BJ (cell line): ENCODE results near the gene NSG1. TPM values are rescaled to one million over a fixed set of nuclear protein-coding genes. Genes with fewer than 3 reads are reported as not detected.

Experiments
- CTCF ChIA-PET: fragments of 350-600 bp; formaldehyde crosslinking; extraction: SDS; loops from one replicate; lab custom pipeline; 2021; ENCODE audit warnings: antibody characterized with exemption, inconsistent platforms; lab: Yijun Ruan, JAX
- POLR2A ChIA-PET: fragments of 300-600 bp; sonication (Branson Sonifier 250); formaldehyde crosslinking; extraction: SDS; loops from one replicate; lab custom pipeline; 2021; ENCODE audit warnings: antibody characterized with exemption; lab: Charles Lee
- DNase-seq: peaks from one replicate; pipeline ENCODE4 v3.0.0-alpha.2; 2011; ENCODE audit warnings: low read depth
- H3K27me3 ChIP-seq: 2 replicates; pipeline ENCODE4 v1.6.0; 2011; ENCODE audit warnings: low read length; ENCODE audit not compliant: control insufficient read depth, insufficient read depth
- H3K36me3 ChIP-seq: 2 replicates; pipeline ENCODE4 v1.5.1; 2011; ENCODE audit warnings: low read length; ENCODE audit not compliant: control insufficient read depth, insufficient read depth
- H3K4me3 ChIP-seq: 2 replicates; pipeline ENCODE4 v1.5.1; 2011; ENCODE audit warnings: low read depth, mild to moderate bottlenecking, control low read depth, low read length
- polyA plus RNA-seq: library from polyadenylated mRNA; depleted of rRNA; stranded (reverse); fragments of >200 nt; gene quantifications from 2 replicates; pipeline ENCODE4 v1.2.3, GENCODE V29; 2011
- TF ChIP-seq, protein P1 (sequence below): IDR thresholded peaks from 2 replicates; pipeline ENCODE4 v1.5.1; 2011; ENCODE audit warnings: low read depth, mild to moderate bottlenecking, control low read depth, inconsistent platforms, low read length, moderate library complexity; ENCODE audit not compliant: insufficient read depth

The NSG1 gene
- polyA plus RNA-seq, 1 experiment = 0.17 TPM

DNA sequence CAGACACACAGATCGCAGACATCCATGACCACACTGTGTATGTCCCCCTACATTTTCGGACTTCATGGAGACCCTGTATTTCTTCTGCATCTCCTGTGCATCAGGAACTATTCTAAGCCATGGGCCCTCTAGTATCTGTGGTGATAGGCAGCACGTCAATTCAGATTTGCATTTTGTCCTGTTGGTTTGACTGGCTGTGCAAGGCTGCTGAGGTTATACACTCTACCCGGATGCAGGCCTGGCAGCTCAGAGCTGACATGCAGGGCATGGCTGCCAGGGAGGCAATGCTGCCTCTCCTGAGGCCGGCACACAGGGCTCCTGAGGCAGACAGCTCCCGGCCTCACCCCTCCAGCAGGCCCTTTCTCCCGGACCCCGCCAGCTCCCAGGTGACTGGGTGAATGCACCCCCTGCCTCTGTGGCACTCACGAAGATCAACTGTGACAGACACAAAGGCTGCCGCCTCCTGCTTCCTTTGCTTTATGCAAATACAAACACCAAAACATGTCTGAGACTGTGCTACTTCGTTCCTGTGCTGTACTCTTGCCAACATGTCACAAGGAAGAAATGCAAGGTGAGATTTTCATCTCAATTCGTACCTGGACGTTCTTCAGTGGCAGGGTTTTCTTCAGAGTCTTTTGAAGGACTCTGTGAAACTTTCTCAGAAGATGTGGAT lies 51.0 kb downstream of the NSG1 start:
- CTCF ChIA-PET = no interaction called here
- DNase-seq = no peak
- TF ChIP-seq, protein P1, sequence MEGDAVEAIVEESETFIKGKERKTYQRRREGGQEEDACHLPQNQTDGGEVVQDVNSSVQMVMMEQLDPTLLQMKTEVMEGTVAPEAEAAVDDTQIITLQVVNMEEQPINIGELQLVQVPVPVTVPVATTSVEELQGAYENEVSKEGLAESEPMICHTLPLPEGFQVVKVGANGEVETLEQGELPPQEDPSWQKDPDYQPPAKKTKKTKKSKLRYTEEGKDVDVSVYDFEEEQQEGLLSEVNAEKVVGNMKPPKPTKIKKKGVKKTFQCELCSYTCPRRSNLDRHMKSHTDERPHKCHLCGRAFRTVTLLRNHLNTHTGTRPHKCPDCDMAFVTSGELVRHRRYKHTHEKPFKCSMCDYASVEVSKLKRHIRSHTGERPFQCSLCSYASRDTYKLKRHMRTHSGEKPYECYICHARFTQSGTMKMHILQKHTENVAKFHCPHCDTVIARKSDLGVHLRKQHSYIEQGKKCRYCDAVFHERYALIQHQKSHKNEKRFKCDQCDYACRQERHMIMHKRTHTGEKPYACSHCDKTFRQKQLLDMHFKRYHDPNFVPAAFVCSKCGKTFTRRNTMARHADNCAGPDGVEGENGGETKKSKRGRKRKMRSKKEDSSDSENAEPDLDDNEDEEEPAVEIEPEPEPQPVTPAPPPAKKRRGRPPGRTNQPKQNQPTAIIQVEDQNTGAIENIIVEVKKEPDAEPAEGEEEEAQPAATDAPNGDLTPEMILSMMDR = no peak
- Histone ChIP-seq H3K4me3 (no peak overlapping the region), H3K36me3 (peaks cover 7% of the 10 kb centered on the region), H3K27me3 (no peaks in the 10 kb centered on the region)
- POLR2A ChIA-PET = no interaction called here

- Histone ChIP-seq H3K27me3 (no peaks in the 10 kb centered on the region), H3K4me3 (no peak overlapping the region), H3K36me3 (peaks cover 7% of the 10 kb centered on the region)
- TF ChIP-seq, protein P1 = no peak
- POLR2A ChIA-PET = no interaction called here
- no peak for DNase-seq
- CTCF ChIA-PET = interaction anchor here (2.4 kb wide), 1 partner anchor 8 kb away, joined by 12 read pairs; no protein-coding TSS in a partner anchor
Observed at GRCh38 chr4:4438891-4439290, 52.0 kb downstream of the NSG1 start.

DNA sequence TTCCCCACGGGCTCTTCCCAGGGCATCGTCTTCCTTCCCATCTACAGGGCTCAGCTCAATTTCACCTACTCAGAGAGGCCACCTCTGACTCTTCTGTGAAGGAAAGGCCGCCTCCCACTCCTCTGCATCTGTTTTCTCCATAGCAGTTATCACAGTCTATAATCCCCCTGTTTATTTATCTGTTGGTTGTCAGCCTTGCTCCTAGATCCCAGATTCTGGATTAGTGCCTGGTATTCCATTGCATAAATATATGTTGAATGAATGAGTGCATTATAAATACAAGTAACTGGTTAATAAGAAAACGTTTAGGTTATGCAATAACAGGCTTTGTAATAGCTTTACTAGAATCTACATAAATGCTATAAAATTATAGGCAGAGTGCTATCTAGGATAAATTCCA lies 52.9 kb downstream of the NSG1 start:
- POLR2A ChIA-PET = no interaction called here
- TF ChIP-seq, protein P1 = no peak
- no peak for DNase-seq
- CTCF ChIA-PET = interaction anchor here (1.1 to 2.4 kb wide), 2 partner anchors 9 to 563 kb away, joined by 3 to 12 read pairs; no protein-coding TSS in a partner anchor
- Histone ChIP-seq H3K4me3 (no peak overlapping the region), H3K27me3 (no peaks in the 10 kb centered on the region), H3K36me3 (peaks cover 6% of the 10 kb centered on the region)

DNA sequence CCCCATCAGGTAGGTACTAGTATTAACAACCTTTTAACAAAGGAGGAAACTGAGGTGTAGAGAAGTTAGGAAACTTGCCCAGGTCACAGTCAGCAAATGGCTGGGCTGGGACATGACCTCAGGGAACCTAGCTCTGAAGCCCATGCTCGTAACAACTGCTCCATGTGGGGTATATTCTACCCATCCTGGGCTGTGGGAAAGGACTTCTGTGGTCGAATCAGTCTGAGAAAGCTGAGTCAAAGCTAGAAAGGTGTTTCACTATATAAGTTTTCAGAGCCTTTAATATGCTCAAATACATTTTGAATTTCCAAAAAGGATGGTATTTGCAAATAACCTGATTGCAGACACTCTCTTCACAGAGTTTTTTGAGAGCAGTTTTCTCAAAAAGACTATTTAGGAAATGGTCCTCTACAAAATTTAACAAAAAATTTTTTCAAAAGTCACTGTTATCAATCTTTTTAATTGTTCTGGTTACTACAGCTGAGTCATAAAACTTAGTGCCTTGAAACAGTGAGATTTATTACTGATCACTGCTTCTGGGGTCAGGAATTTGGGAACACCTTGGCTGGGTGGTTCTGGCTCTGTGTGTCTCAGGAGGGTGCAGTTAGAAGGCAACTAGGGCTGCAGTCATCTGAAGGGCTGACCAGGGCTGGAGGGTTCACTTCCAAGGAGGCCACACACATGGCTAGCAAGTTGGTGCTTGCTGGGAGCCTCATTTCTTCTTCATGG lies 53.6 kb downstream of the NSG1 start:
- POLR2A ChIA-PET = no interaction called here
- Histone ChIP-seq H3K36me3 (peaks cover 5% of the 10 kb centered on the region; the same call in 1 of the 2 replicates), H3K4me3 (no peak overlapping the region), H3K27me3 (no peaks in the 10 kb centered on the region)
- DNase-seq = no peak
- CTCF ChIA-PET = interaction anchor here (1.1 to 2.4 kb wide), 2 partner anchors 9 to 563 kb away, joined by 3 to 12 read pairs; no protein-coding TSS in a partner anchor
- TF ChIP-seq, protein P1 = no peak

- POLR2A ChIA-PET = no interaction called here
- CTCF ChIA-PET = interaction anchor here (1.6 kb wide), 1 partner anchor 13 kb away, joined by 8 read pairs; no protein-coding TSS in a partner anchor
- DNase-seq = no peak
- Histone ChIP-seq H3K4me3 (no peak overlapping the region), H3K36me3 (no peaks in the 10 kb centered on the region), H3K27me3 (no peaks in the 10 kb centered on the region)
- TF ChIP-seq, protein P1 = no peak
Observed at GRCh38 chr4:4443821-4444220, 56.9 kb downstream of the NSG1 start.
